Measurements from ENCODE around the gene KRTAP10-4. TPM values are rescaled to one million over a fixed set of nuclear protein-coding genes. Genes with fewer than 3 reads are reported as not detected.
"Not testable (repeated sequence)": the region's sequence is repeated elsewhere in the genome, so short reads cannot be mapped to it uniquely, and the experiment has no call there.

The KRTAP10-4 gene
- total RNA-seq, 1 experiment from 2014 or later = not detected

DNA sequence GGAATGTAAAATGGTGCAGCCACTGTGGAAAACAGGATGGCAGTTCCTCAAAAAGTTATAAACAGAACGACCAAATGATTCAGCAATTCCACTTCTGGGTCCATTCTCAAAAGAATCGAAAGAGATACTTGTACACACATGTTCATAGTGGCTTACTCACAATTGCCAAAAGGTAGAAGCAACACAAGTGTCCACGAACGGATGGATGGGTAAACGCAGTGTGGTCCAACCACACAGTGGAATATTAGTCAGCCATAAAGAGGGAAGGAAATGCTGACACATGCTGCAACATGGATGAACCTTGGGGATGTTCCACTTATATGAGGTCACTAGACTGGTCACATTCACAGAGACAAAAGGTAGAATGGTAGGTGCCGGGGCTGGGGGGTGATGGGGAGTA, 38.8 kb upstream of the KRTAP10-4 start:
- no peak for DNase-seq (ENCODE audit: low read depth)

DNA sequence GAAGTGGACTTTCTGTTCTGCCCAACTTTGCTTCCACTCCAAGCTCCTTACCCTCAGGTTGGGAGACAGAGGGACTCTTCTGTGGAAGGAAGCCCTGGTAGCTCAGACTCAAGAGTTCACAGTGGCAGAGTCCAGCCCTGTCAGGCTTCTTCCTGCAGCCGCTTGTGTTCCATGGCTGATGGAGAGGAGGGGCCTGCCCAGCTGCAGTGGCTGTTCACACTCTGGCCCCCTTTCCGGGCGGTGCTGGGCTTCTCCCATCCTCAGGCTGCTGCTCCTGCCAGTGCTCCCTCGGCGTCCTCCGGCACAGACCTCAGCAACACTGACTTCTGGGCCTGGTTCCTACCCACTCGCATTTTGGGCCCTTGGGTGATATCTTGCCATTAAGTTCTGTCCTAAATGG, 37.6 kb upstream of the KRTAP10-4 start:
- no peak for DNase-seq (ENCODE audit: low read depth)

DNA sequence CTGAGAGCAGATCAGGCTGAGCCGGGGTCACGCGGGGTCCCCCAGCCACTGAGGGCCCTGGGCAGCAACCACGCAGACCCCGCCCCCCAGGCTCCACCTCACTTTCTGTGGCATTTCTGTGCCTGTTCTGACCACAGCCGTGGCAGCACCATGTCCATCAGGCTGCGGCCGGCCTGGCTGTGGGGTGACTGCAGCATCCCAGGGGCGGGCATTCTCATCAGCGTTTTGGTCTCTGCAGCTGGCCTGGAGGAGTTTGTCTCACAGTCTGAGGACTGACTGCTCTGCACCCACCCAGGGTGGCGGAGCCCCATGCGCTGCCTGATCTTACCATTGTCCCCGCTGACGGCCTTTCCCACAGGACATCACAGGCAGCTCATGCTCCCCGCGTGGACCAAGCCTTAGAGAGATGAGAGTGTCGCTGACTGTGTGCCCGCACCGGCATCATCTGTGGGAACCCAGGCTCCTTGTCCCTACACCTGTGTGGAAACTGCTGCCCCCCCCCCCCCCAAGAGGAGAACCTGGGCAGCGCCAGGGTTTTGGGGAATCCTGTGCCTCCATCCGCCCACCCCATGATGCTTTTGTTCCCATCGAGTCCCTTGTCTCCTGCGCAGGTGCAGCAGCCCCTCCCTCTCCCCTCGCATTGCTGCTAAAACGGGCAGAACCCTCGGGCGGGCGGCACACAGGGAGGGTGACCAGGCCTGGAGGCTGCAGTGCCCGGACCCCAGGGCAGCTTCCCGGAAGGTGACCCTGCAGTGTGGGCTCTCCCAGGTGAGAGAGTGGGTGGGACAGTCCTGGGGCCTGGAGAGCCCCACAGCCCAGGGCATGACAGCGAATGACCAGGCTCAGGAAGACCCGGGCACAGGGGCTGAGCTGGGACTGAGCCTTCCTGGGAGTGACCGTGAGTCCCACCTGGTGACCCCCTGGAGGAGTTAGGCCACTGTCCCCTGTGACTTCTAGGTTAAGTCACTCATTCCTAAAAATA, 35.3 kb upstream of the KRTAP10-4 start:
- no peak for DNase-seq (ENCODE audit: low read depth)

DNA sequence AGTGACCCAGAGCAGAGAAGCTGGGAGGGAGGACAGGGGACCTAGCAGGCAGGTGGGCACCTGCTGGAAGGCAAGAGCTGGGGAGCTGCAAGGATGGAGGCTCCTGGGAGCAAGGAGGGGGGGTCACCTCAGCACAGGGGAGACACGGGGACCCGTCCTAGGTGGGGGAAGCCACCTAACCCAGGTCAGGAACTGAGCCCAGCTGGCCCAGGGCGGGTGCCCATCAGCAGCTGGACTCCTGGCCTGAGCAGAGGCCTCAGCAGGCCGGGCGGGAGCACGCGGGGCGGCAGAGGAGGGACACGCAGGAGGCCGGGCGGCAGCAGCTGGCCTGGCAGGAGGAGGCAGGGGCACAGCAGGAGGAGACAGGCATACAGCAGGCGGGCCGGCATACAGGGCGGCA, 34.5 kb upstream of the KRTAP10-4 start:
- DNase-seq (ENCODE audit: low read depth) = no peak

DNA sequence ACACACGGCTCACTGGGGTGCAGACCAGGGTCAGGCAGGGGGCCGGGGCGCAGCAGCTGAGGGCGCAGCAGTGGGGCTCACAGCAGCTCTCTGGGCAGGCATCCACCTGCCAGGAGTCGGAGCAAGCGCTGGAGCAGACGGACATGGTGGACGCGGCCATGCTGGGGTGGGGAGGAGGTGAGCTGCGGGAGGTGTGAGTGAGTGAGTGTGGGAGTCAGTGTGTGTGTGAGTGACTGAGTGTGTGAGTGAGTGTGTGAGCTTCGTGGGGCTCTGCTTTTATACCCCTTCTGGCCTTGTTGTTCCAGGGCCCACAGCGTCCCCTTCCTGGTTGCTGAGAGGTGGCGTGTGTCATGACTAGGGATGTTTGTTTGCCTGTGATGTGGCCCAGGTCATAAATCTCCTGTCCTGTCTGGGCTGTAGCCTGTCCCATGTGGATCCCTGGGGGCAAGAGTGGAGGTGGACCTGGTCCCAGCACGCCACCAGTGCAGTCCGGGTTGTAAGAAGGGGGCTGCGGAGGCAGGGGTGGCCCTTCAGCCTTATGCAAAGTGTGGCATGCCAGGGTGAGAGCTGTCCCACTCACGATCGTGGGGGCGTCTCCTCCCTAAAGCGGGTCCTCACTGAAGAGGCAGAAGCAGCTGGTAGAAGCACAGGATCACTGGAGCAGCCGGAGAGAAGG, 33.4 kb upstream of the KRTAP10-4 start, which contains the start of gene KRTAP10-1:
Gene KRTAP10-1, minus strand, starts transcription at position 205 of the 676 bp plus-strand sequence. Its CDS starts 45 bp downstream, at position 160.
- no peak for DNase-seq (ENCODE audit: low read depth)

DNA sequence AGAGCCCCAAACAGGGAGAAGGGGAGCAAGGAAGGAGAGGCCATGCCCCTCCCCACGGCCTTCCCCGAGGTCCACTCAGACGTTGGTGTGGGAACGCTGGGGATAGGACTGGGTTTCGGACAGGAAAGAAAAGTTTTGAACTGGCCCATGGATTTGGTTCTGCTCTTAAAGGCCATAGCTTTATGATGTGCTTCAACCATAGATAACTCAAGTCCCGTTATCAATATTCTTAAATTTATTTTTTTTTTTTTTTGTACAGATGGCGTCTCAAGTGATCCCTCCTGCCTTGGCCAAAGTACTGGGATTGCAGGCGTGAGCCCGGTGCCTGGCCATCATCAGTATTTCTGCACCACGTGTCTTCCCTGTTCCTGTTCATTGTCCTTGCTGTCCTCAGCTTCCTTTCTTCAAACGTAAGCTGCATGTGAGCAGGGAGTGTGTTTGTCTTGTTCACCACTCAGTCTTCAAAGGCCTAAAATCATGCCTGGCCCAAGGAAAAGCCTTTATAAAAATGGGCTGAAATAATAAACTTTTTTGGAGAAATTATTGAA, 32.7 kb upstream of the KRTAP10-4 start:
- DNase-seq (ENCODE audit: low read depth) = no peak

DNA sequence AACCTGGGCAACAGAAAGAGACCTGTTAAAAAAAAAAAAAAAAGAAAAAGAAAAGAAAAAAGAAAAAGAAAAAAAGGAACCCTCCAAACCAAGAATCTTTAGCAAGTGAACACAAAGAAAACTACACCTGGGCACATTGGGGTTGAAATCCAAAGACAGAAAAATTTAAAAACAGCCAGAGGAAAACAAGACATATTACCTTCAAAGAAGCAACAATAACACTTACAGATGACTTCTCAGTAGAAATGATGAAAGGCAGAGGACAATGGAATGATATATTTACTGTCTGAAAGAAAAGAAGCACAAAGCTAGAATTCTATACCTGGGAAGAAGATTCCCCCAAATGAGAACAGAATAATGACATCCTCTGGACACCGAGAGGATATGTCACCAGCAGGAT, 30.8 kb upstream of the KRTAP10-4 start:
- no peak for DNase-seq (ENCODE audit: low read depth)

DNA sequence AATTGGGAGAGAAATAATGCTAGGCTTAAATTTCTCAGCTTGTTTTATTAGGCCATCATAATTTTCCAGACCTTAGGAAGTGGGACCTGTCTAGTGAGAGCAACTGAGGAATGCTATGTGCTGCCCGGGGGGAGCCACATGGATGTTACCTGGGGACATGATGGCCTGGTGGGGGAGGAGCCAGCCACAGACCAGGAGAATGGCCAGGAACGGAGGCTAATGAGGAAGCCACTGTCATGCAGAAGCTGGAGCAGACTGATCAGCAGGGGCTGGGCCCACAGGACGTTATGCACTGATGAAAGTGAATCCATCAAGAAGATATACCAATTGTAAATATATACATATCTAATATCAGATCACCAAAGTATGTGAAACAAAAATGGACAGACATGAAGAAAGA, 29.0 kb upstream of the KRTAP10-4 start:
- no peak for DNase-seq (ENCODE audit: low read depth)

DNA sequence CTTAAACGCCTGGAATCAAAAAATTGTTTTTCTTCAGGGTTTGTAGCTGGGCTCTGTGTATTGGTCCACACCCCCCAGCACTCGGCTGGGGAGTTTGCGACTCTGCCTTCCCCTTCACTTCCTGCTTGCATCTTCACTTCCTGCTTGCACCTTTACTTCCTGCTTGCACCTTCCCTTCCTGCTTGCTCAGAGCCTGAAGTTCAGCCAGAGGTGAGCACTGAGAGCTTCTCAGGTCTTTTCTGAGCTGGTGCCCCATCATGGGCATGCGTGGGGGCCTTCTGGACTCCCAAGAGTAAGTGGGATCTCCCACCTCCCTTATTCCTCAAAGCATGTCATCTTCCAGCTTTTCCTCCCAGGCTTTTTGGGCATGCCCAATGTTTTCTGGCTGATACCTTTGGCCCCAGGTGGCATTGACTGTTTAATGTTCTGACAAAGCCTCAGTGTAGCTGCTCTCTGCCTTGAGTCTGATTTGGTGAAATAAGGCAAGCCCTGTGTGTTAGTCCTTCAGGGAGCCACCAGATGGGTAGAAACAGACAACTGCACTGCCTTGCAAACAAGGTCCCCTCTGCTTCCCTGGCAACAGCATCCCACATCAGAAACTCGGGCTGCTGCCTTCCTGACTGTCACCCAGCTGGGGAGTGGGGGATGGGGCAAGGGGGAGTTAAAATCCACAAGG, 25.7 kb upstream of the KRTAP10-4 start:
- DNase-seq (ENCODE audit: low read depth) = no peak

DNA sequence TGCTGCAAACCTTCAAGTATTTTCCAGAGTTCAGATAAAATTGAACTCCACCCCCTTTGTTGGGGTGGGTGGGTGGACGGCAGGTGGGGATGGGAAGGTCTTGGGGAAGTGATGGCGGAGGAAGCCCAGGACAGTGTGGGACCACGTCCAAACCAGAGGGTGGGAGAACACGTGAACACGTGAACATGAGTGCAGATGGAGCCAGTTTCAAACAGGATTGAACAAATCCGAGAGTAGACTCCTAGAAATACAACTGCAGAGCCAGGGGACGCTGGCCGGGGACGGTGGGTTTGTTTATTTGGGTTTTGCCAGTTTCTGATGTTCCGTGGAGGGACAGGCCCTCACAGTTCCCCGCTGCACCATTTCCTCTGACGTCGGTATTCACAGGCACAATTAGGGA, 25.1 kb upstream of the KRTAP10-4 start:
- DNase-seq (ENCODE audit: low read depth) = no peak

DNA sequence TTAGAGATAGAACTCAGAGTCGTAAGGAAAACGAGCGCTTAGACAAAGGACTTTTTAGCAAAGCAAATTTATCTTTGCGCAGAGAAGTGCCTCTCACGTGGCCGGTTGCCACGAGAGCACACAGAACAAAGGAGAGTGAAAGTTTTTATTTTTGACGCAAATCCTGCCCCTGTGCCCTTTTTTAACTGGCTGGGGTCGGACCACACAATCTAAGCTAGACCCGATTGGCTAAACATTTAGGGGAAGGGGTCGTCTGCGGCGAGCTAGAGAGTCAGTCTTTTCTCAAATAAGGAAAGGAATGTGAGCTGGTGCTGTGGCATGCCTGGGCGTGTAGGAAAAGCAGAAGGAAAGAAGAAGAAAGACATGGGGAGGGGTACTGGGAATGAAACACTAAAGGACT, 24.6 kb upstream of the KRTAP10-4 start:
- DNase-seq (ENCODE audit: low read depth) = no peak

DNA sequence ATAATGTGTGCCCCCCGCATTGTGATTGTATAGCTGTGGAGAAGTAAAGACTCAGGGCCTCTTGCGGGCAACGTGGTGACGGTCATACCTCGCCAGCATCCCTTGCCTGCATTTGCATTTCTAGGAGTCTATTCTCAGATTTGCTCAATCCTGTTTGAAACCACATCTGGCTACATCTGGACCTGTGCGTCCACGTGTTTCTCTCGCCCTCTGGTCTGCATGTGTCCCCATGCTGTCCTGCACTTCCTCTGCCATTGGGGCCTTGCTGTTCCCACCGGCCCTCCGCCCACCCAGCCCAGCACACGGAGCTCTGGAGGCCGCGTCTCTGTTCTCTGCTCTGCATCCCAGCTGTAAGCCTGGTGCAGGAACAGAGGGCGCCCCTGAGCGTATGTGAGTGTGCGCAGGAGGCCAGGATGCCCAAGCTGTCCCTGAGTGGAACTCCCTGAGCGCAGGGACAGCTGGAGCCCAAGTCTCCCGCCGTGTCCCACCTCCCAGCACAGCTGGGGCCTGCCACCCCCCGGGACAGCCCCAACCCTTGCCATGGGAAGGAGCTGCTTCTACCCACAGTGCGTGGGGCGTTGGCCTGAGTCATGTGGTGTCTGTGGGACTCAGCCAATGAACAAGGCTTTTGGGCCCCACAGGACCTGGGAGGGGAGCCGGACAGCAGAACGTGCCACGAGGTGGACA, 23.9 kb upstream of the KRTAP10-4 start:
- no peak for DNase-seq (ENCODE audit: low read depth)

DNA sequence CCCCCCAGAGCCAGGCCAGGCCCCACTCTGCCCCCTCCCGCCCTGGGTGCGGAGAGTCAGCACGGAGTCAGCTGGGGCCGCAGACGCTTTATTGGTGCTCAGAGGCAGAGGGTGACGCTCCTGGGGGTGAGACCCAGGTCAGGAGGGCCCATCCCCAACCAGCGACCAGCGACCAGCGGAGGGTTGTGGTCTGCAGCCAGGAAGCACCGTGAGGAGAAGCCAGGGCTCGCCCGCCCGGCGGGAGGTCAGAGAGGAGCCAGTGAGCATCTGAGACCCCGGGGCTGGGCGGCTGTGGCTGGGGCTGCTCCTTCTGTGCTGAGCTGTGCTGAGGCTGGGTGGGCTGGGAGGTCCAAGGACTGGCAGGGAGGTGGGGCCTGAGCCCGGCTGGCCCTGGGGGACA, 23.2 kb upstream of the KRTAP10-4 start:
- DNase-seq (ENCODE audit: low read depth) = not testable (repeated sequence)

DNA sequence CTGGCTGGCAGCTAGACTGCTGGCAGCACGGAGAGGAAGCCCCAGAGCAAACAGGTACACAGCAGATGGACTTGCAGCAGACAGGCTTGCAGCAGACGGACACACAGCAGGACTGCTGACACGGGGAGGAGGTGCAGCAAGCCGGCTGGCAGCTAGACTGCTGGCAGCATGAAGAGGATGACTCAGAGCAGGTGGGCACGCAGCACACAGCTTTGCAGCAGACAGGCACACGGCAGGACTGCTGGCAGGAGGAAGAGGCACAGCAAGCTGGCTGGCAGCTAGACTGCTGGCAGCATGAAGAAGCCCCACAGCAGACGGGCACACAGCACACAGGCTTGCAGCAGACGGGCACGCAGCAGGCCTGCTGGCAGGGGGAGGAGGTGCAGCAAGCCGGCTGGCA, 22.7 kb upstream of the KRTAP10-4 start:
- peak; percentile 8 for DNase-seq (ENCODE audit: low read depth)

DNA sequence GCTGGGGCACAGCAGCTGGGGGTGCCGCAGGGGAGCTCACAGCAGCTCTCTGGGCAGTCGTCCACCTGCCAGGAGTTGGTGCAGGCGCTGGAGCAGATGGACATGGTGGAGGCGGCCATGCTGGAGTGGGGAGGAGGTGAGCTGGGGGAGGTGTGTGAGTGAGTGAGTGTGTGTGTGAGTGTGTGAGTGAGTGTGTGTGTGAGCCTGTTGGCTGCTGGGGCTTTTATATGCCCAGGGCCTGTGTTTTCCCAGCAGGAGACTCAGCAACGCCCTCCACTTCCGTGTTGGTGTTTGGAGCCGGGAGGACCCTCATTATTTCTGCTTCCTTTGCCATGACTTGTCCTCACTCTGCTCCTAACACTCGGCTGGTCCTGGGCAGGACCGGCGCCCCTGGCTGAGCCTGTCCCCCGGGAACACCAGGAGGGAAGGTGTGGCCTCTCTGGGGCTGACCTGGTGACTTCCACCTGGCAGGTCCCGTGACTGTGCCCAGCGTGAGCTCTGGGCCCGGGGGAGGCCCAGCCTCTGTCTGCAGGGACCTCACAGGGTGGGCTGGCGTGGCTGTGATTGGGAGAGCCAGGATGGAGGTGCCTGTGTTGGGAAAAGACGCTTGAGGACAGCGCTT, 22.1 kb upstream of the KRTAP10-4 start, which contains the start of gene KRTAP10-2:
Gene KRTAP10-2, minus strand, starts transcription at position 166 of the 622 bp plus-strand sequence. Its CDS starts 47 bp downstream, at position 119.
- DNase-seq (ENCODE audit: low read depth) = no peak

DNA sequence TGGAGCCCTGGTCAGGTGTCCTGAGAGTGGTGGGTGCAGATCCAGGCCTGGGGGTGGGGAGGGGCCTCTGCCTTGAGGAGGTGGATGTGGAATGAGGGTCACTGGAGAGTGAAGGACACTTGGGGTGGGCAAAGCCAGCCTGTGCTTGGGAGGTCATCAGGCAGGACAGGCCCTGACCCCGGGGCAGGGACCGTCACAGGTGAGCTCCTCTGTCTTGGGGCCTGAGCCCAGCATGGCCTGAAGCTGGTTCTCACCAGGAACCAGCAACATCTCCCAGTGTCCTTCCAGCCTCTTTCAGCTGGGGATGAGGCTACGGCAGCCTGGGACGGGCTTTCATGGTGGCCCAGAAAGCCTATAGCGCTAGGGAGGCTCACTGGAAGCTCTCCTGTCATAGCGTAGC, 21.4 kb upstream of the KRTAP10-4 start:
- no peak for DNase-seq (ENCODE audit: low read depth)

DNA sequence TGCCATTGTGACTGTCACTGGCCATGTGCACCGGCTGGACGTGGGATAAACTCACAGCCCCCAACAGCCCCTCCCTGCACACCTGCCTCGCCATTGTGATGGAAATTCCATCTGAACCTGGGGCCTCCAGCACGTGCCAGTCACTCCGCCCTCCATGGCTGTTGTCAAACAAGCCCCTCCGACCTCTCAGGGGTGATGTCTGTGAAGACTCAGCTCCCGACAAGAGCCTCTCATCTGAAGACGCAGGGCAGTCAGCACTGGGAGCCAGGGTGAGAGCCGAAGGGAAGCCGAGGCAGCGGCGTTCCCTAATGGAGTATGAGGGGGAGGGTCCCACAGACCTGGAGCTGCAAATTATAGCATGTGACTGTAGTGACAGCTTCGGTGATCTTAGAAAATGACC, 20.8 kb upstream of the KRTAP10-4 start:
- no peak for DNase-seq (ENCODE audit: low read depth)

DNA sequence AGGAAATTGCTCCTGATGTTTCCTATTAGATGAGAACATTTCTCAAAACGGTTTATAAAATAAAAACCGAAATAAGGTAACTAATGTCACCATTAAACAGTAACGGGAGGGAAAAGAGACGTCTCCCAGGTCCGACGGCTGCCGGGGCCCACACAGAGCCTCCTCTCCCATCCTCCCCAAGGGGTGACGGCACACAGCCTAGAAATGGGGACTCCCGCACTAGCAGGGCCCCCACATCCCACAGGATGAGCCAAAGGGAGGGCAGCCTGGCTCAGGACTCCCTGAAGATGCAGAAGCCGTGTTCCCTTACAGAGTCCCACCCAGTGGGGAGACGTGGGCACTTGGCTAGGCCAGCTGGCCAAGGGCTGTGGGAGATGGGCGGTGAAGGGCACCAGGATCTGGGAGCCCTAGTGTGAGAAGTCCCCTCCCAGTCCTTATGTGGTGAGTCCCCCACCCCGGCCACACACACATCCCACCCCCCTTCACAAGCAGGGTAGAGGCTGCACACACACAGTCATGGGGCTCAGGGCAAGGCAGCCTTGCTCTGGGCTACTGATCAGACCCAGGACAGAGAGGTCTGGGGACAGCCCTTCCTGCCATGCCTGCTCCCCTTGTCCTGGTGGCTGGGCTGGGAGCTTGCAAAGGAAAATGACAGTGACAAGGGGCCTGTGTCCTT, 18.2 kb upstream of the KRTAP10-4 start:
- DNase-seq (ENCODE audit: low read depth) = no peak

DNA sequence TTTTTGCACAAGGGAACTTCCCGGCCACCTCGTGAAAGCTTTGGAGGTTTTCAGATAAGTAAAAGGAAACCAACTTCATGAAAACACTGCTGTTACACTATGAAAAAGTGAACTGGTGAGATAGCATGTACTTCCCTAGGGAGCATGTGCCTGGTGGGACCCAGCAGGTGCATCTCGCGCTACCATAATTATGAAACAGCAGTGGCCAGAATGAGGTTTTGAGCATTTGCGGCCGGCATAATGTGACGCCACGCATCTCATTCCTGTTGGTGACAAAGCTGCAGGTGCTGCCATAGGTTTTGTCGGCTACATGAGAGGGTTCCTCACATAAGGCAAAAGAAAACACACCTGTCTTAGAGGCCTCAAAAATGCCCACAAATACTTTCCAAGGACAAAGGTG, 16.6 kb upstream of the KRTAP10-4 start:
- no peak for DNase-seq (ENCODE audit: low read depth)

All from LHCN-M2 (cell line).